Lower leg skin (tissue), 4 donors: ENCODE data around the gene MEIS3. TPM values are rescaled to one million over a fixed set of nuclear protein-coding genes. Genes with fewer than 3 reads are reported as not detected.

ENCODE experiments used
- DNase-seq, 2 donors: peaks; one replicate each; pipeline ENCODE4 v3.0.0-alpha.2; 2019; ENCODE audit warnings: low spot score in 2 of 2
- H3K4me3 ChIP-seq: fragments of 200-600 bp; sonication (generic); 2 replicates; pipeline ENCODE4 v1.5.1; 2017; ENCODE audit warnings: mild to moderate bottlenecking, low read depth; ENCODE audit not compliant: poor library complexity, severe bottlenecking
- POLR2A ChIP-seq, 2 donors: fragments of 450-650 bp; IDR thresholded peaks; one replicate each; pipeline ENCODE4 v1.6.1; 2016 to 2017; ENCODE audit warnings: antibody characterized with exemption in 2 of 2, mild to moderate bottlenecking in 1 of 2, moderate library complexity in 1 of 2
- WGBS, 2 donors: methylation state at CpG; one replicate each; pipeline ENCODE4 v1.1.5; 2018; 5-methylcytosine and 5-hydroxymethylcytosine counted together
- intact Hi-C: fragments of 100-400 bp; cut with DNase I; formaldehyde crosslinking; loops from one replicate; pipeline ENCODE4 v1.15.0; 2023; ENCODE audit warnings: low total_unique reads
- total RNA-seq, 4 donors: library from RNA; depleted of rRNA; stranded (reverse); fragments of >200 nt; gene quantifications; one replicate each; pipeline ENCODE4 v1.1.0, GENCODE V29; 2016
- TF ChIP-seq, protein P1 (sequence below), 3 donors: fragments of 450-650 bp; IDR thresholded peaks; one replicate each; pipeline ENCODE4 v1.5.1; 2016; ENCODE audit warnings: antibody characterized with exemption in 3 of 3, mild to moderate bottlenecking in 3 of 3, moderate library complexity in 2 of 3

The MEIS3 gene
- total RNA-seq, 4 donors from 2014 or later: 1.9 to 8.5 (median 4.6) TPM

- no peak overlapping the region for H3K4me3 ChIP-seq
- DNase-seq: no peak
- TF ChIP-seq POLR2A (IDR thresholded peaks at IDR 0.05): no peak
- TF ChIP-seq, protein P1, sequence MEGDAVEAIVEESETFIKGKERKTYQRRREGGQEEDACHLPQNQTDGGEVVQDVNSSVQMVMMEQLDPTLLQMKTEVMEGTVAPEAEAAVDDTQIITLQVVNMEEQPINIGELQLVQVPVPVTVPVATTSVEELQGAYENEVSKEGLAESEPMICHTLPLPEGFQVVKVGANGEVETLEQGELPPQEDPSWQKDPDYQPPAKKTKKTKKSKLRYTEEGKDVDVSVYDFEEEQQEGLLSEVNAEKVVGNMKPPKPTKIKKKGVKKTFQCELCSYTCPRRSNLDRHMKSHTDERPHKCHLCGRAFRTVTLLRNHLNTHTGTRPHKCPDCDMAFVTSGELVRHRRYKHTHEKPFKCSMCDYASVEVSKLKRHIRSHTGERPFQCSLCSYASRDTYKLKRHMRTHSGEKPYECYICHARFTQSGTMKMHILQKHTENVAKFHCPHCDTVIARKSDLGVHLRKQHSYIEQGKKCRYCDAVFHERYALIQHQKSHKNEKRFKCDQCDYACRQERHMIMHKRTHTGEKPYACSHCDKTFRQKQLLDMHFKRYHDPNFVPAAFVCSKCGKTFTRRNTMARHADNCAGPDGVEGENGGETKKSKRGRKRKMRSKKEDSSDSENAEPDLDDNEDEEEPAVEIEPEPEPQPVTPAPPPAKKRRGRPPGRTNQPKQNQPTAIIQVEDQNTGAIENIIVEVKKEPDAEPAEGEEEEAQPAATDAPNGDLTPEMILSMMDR (IDR thresholded peaks at IDR 0.05): no peak
- intact Hi-C loops: no loop called here
- 92 to 96% methylated on average over 10 to 16 of the region's 16 CpGs for WGBS, 2 donors
Observed at GRCh38 chr19:47376589-47377144, 42.7 kb downstream of the MEIS3 start.

DNA sequence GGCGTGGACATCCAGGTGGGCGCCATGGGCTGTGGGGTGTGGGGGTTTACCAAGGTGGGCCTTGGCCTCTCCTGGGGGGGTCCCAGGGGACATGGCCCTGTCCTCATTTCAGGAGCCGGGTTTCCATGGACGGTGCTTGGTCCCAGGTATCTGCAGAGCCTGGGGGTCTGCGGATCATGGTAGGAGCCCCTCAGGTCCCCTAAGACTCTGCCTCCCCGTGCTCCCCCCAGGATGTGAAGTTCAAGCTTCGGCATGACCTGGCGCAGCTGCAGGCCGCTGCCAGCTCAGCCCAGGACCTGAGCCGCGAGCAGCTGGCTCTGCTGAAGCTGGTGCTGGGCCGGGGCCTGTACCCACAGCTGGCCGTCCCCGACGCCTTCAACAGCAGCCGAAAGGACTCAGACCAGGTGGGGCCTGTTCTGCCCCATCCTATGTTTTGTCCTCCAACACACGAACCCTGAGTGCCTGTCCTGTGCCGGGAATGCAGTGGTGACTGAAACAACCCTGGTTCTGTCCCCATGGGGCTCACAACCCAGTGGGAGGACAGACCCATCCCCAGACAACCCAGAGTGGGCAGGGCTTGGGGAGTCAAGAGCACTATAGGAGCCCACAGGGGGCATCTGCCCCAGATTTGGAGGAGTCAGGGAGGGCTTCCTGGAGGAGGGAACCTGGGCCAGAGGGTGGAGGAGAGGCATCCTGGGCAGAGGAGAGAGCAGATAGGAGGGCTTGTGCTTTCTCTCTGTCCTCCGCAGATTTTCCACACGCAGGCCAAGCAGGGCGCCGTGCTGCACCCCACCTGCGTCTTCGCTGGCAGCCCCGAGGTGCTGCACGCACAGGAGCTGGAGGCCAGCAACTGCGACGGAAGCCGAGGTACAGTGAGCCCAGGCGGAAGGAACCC, 43.4 kb downstream of the MEIS3 start:
- TF ChIP-seq POLR2A (IDR thresholded peaks at IDR 0.05): no peak
- TF ChIP-seq, protein P1 (IDR thresholded peaks at IDR 0.05): no peak
- WGBS, 2 donors: 92 to 96% methylated on average over 21 to 23 of the region's 30 CpGs
- intact Hi-C loops: no loop called here
- DNase-seq: no peak
- H3K4me3 ChIP-seq: no peak overlapping the region

DNA sequence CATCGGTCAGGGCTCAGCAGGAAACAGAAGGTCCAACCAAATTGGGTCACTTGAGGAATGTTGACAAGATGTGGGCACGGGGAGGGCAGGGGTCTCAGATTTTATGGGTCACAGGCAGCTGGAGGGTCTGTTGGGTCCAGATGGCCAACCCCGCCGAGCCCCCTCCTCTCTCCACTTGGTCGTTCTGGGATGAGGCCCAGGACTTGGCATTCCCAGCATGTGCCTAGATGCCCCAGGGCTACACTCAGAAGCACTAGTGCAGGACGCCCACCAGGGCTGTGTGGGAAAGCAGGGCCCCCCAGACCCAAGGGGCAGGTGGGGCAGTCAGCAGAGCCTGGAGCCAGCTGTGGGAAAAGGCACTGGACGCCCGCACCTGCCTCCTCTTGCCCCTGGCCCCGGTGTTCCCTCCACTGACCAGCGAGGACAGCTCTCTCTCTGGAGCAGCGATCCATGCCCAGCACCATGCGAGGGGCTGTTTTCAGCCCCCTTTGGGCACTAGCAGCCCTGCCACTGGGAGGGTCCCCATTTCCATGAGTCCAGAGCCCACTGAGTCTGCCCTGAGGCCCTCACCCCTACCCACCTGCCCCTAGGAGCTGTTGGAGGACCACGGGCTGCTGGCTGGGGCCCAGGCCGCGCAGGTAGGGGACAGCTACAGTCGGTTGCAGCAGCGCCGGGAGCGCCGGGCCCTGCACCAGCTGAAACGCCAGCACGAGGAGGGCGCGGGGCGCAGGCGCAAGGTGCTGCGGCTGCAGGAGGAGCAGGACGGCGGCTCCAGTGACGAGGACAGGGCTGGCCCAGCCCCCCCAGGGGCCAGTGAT, 44.2 kb downstream of the MEIS3 start:
- no peak for DNase-seq
- WGBS, 2 donors: 96% methylated on average over 21 to 27 of the region's 30 CpGs
- H3K4me3 ChIP-seq: no peak overlapping the region
- intact Hi-C loops: no loop called here
- TF ChIP-seq, protein P1 (IDR thresholded peaks at IDR 0.05): no peak

DNA sequence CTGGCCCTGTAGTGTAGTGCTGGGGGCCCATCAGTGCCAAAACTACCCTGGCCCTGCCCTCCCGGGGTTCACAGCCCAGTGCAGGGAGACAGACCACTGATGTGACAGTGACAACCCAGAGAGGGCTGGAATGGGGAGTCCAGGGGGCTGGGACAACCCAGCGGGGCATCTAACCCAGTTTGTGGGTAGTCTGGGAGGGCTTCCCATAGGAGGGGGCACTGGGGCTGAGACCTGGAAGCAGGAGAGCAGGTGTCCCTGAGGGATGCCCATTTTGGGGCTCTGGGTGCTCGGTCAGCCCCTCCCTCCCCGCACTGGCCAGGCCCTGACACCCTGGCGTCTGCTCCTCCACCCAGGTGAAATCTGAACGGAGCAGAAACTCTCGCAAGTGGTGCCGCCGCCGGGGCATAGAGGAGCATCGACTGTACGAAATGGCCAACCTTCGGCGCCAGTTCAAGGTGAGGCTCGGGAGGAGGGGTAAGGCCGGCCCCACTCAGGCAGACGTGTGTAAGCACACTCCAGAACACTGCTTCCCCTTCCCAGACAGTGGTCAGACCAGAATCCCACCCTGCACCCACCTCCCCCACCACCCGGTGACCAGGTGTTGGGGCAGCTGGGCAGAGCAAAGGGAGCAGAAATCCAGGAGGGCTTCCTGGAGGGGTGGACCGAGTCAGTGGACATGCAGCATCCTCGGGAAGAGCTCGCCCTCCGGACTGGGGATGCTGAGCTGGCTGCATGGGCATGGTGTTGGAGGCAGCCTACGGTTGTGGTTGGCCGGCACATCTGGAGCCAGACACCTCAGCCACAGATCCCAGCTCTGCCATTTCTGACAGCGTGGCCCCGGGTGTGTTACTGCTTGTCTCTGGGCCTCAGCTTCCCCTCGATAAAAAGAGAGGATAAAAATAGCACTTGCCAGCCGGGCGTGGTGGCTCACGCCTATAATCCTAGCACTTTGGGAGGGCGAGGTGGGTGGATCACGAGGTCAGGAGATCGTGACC, 45.8 kb downstream of the MEIS3 start:
- 88 to 91% methylated on average over 24 to 29 of the region's 33 CpGs for WGBS, 2 donors
- intact Hi-C loops: no loop called here
- TF ChIP-seq, protein P1 (IDR thresholded peaks at IDR 0.05): no peak
- TF ChIP-seq POLR2A (IDR thresholded peaks at IDR 0.05): no peak
- no peak overlapping the region for H3K4me3 ChIP-seq
- DNase-seq: no peak

GRCh38 chr19:47372603-47373002, 46.7 kb downstream of the MEIS3 start:
- no peak overlapping the region for H3K4me3 ChIP-seq
- WGBS, 2 donors: 97 to 98% methylated on average over 16 to 21 of the region's 22 CpGs
- TF ChIP-seq, protein P1 (IDR thresholded peaks at IDR 0.05): no peak
- TF ChIP-seq POLR2A (IDR thresholded peaks at IDR 0.05): no peak
- DNase-seq: no peak
- intact Hi-C loops: no loop called here
